Erythroblast (primary cell): ENCODE results near the gene PPP1R13B.

ENCODE experiments used
- DNase-seq, 2 experiments: peaks; one replicate each; lab custom pipeline; 2025; lab: John Stamatoyannopoulos, UW
- GATA1 ChIP-seq: IDR thresholded peaks from 2 replicates; pipeline ENCODE4 v1.6.1; 2011; ENCODE audit warnings: low read depth, mild to moderate bottlenecking, control low read depth, low read length, moderate library complexity
- POLR2A ChIP-seq: IDR thresholded peaks from 2 replicates; pipeline ENCODE4 v1.6.1; 2011; ENCODE audit warnings: mild to moderate bottlenecking, low read length

The PPP1R13B gene

DNA sequence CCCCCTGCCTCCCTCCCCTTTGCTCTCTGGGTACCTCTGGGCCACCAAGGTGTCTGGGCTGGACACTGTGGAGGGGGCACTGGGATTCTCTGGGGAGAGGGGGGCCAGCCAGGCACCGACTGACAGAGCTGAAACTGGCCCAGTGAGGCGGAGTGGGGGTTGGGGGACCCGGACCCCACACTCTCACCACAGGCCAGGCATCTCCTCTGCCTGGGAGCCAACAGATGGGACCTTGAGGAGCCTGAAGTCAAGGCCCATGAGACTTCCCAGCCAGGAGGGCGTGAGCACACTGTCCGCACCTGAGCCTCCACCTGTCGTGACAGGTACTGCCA, 39.8 kb upstream of the PPP1R13B start:
- no peak for DNase-seq
- TF ChIP-seq GATA1 (no peak), POLR2A (no peak)

DNA sequence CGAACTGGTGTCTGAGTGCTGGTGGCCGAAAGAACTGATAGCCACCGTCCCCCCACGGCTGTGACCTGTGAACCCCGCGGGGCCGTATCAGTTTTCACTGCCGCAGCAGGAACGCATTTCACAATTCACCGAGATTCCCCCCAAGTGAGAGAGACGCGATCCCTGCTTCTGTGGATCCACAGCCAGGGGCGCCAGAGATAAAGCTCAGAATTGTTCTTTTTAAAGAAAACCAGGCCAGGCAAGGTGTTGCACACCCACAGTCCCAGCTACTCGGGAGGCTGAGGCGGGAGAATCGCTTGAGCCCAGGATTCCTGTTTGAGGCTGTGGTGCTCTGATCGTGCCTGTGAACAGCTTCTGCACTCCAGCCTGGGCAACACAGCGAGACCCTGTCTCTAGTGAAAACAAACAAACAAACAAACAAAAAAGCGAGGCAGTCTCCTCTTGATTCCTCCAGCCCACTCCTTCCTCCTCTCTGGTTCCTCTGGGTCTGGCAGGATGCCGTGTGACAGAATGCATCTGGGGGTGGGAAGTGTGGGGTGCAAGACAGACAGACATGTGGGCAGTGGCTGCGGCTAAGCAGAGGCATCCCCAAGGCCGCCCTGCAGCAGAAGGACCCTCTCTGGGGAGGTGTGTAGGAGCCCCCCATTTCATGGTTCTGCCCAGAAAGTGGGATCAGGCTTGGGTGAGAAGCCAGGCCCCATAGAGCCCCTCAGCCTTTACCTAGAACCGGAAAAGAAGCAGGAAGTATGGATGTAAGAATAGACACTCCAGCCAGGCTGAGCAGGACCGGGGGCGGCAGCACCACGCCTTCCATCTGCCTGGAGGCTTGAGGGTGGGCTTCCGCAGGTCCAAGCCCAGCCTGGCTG, 39.2 kb upstream of the PPP1R13B start:
- no peak for TF ChIP-seq POLR2A
- TF ChIP-seq GATA1 = no peak
- no peak for DNase-seq

DNA sequence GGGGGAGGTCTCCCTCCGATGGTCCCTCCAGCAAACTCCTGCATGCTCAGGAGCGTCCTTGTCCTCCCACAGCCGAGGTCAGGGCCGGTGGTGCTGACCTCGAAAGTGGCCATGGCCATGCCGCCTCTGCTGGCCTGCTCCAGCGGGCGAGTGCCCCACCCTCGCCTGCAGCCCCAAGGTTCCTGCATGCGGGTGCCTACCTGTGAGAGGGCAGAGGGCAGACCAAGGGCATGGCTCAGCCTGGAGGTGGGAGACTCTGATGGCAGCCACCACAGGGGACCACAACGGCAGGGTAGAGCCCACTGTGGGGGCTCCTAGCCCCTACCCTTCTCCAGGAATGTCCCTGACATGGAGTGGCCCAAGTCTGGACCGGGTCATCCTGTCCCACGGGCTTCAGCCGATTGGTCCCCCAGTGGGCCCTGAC, 38.1 kb upstream of the PPP1R13B start:
- no peak for DNase-seq
- TF ChIP-seq GATA1 (no peak), POLR2A (no peak)

DNA sequence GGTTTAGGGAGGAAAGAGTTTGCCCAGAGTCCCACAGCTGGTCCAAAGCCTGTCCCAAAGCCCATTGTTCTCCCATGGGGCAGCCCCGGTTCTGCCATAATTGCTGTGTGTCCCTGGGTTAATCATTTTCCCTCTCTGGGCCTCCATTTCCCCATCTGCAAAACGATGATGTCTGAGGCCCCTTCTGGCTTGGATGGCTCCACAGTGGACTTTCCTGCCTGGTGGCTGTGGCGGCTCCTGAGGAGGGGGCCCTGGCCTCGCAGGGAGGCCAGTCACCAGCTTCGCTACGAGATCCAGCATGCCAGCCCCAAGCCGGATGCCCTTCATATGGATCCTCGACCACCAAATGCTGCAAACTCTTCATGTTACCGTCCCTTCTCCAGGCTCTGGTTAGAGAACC, 37.5 kb upstream of the PPP1R13B start:
- DNase-seq = no peak
- no peak for TF ChIP-seq GATA1
- TF ChIP-seq POLR2A = no peak

DNA sequence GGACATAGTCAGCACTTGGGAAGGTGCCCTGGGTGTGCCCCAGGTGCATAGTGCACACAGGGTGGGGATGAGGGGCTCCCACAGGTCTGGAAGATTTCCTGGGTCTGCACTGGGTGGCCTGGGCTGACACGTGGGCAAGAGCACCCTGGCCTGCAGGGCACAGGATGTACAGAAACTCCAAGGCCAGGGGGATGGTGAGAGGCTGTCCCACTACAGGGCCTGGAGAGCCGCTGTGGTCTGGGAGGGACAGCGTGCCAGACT, 35.8 kb upstream of the PPP1R13B start:
- TF ChIP-seq GATA1 (no peak), POLR2A (no peak)
- DNase-seq = no peak

DNA sequence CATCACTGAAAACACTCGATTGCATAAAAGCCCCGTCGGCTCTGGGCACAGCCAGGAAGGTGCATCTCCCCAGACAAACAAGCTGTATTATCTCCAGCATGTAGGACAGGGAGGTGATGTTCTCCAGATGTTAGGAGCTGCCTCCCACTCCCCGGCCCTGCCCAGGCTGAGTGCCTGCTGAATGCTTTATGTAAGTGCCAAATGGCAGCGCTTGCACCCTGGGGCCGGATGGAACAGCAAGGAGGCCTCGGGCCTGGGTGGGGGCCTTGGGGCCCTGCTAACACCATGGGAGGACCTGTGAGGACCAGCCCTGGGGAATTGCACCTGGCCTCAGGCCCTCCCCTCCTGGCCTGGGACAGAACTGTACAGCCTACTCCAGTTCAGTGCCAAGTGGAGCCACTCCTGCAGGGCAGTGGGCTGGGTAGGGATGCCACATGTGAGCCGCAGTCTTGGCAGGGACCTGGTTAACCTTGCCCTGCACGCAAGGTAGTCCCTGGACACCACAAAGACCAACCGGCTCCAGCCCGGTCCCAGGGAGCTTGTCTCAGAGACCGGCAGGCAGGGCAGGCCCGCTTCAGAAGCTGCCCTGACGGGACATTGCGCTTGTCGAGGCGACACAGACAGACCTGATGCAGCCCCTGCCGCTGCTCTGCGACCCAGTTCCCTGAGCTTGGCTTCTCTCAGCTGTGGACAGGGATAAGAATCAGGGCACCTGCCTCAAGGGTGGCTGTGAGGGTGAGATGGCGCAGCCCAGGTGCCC, 35.3 kb upstream of the PPP1R13B start:
- TF ChIP-seq POLR2A = no peak
- TF ChIP-seq GATA1 = no peak
- DNase-seq = no peak

DNA sequence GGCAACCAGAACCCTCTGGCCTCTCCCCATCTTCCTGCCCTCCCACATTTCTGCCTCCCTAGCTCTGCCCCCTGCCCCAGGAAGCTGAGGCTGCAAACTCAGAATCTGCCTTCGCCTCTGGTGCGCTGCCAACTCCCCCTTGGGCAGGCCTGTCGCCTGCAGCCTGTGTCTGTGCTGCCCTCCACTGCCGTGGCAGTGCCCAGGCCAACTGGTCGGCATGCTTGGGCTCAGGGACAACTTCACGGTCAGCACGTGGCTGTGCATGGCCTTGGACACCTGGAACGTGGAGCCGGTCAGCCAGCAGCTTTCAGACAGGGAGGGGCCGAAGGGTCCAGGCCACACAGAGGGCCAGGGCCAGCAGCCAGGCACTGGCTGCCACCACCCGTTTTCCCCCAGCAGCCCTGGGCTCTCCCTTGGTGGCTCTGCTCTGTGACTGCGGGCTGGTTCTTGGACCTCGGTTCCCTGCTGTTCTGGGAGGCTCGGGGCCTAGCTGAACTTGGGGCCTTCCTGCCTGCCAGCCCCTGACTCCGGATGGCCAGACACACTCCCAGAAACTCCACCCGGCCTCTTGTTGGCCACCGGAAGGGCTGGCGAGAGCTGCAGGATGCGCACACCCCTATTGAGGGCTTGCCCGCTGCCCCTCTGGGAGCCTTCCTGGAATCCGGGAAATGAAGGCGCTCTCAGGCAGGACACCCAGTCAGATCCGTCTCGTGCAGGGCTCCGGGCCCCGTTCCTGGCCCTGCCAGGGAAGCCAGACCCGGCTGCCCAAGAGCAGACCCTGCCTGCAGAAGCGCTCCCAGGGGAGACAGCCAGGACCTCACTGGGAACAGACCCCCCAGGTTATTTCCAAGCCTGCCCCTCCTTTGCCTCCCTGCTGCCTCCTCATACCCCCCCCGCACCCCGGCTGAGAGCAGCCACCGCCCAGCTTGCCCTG, 34.2 kb upstream of the PPP1R13B start:
- TF ChIP-seq POLR2A = no peak
- TF ChIP-seq GATA1 = no peak
- no peak for DNase-seq

DNA sequence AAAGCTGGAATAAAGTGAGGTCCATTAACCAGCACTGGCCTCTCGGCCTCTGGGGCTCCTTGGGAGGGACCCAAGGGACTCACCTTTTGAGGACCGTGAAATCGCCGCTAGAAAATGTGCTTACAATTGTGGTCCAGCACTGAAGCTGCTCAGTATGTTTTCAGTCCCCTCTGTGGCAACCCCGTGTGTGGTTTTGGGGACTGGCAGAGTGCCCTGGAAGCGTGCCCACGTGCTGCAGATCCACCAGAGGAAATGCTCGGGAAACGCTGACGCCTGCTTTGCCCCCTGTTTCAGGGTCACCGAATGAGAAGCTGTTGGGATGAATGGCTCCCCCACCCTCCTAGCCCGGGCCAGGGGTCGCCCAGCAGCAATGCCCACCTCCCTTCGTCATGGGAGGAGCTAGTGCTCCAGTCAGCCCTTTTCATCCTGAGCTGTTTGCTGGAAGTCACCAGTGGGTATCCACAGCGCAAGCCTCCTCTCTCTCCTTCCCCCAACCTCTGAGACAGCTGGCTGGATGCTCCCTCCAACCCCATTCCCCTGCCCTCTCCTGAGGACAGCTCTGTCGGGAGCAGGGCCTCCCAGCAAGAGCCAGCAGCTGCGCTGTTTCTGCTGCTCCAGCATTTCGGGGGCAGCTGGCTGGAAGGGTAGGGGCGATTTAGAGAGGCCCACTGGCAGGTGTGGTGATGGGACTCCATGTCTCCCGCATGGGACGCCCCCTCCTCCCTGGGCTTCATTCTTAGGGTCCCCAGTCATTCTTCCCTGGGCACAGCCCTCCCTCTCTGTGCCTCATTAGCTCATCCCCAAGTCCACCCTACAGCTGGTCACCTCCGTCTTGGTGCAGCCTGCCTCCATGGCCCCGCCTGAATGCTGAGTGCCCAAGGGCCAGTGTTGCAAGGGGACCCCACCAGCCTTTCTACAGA, 33.2 kb upstream of the PPP1R13B start:
- no peak for DNase-seq
- TF ChIP-seq GATA1 (no peak), POLR2A (no peak)

DNA sequence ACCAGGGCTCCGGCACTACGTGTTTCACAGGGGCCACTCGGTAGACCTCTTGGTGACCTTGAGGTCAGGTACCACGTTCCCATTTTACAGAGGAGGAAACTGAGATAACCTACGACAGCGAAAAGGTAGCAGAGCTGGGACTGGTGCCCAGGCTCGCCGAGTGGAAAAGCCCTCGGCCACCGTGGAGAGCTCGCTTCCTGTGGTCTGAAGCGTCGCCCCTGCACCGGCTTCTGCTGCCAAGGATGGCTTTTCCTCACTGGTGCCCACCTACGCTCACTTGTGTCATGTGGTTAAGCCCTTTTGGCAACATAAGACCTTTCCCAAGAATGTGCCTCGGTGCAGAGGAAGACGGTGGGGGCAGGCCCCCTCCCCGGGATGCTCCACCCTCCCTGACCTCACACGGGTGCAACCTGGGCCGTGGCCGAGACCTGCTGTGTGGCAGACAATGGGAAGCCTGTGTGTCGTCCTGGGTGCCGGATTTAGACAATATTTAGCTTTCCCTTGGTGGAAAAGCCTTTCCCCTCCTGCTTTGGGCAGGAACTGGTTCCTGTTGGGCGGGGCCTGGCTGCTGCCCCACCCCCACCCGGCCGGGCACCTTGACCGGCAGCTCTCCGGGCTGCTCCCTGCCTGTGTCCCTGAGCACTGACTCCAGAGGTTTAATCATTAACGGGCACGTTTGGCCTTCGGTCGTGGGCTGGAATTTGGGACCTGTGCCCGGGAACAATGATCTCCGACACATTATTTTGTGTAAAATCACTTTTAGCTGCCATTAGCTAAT, 32.4 kb upstream of the PPP1R13B start:
- no peak for DNase-seq
- TF ChIP-seq POLR2A (no peak), GATA1 (no peak)

DNA sequence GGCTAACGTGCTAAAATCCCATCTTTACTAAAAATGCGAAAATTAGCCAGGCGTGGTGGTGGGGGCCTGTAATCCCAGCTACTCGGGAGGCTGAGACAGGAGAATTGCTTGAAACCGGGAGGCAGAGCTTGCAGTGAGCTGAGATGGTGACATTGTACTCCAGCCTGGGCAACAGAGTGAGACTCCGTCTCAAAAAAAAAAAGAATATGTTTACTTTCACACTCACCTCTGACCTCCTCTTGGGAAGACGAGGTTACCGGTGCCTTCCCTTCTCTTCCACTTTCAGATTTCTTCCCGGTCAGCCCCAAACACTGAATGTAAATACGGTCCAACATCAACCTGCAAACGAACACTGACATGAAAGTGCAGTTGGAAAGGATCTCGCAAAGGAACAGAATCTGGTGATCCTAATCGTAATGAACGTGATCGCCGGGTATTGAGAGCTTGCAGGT, 31.8 kb upstream of the PPP1R13B start:
- no peak for DNase-seq
- no peak for TF ChIP-seq POLR2A
- TF ChIP-seq GATA1 = no peak

DNA sequence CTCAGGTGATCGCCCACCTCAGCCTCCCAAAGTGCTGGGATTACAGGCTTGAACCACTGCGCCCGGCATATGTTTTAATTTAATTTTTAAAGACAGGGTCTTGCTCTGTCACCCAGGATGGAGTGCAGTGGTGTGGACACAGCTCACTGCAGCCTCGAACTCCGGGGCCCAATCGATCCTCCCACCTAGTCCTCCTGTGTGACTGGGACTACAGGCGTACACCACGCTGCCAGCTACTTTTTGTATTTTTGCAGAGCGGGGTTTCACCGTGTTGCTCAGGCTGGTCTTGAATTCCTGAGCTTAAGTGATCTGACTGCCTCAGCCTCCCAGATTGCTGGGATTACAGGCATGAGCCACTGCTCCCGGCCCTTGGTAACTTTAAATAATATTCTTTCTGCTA, 30.8 kb upstream of the PPP1R13B start:
- DNase-seq = no peak
- TF ChIP-seq GATA1 (no peak), POLR2A (no peak)

DNA sequence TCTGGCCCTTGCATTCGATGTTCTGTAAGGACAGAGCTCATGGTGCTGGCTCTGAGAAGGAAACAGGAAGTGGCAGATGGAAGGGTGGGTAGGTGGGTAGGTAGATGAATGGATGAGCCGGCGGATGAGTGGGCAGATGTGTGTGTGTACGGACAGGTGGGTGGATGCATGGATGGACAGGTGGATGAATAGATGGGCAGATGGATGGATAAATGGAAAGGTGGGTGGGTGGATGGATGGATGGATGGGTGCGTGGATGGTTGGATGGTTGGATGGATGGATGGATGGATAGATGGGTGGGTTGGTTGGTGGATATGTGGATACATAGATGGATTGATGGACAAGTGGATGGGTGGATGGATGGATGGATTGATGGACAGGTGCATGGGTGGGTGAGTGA, 27.6 kb upstream of the PPP1R13B start:
- DNase-seq = no peak
- TF ChIP-seq POLR2A = no peak
- TF ChIP-seq GATA1 = no peak
